ENCODE measurements around the gene IER5L. TPM values are rescaled to one million over a fixed set of nuclear protein-coding genes. Genes with fewer than 3 reads are reported as not detected.

IER5L gene
- total RNA-seq, 1 donor from 2014 or later: 16.7 TPM

DNA sequence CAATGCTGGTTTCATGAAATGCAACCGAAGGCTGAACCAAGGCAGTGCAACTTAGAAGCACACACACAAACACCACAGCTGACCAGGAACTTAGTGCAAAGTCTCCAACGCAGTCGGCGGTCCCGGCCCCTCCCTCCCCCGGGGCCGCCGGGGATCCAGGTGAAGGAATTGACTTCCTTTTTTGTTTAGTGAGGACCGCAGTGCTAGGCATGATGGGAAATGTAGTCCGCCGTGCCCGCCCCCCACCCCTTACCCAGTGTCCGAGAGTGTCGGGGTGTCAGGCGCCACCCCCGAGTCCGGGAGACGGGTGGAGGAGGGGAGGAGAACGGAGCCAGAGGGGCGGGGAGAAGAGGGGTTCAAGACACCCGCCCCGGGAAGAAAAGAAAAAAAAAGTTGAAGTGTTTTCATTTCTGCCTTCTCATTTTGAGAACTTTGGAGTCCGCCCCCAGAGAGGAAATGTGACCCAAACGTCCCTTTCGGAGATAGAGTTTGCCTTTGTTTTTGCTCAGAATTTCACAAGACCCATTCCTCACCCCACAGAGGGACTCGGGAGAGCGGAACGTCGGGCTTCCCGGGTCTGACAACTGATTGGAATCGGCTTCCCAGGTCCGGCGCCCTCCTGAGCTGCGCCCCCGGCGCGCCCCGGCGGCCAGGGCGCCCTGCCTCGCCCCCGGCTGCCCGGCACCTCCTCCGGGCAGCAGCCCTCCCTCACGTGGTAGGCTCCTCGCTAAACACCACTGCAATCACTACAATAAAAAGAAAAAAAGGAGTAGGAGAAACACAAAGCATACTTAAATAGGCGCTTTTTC lies 2.0 kb downstream of the IER5L start:
- H3K9ac ChIP-seq (ENCODE audit: low read depth in 1 of 3, low read length in 3 of 3): peak overlapping the region; percentile 70 to 86 (median 81)
- H3K9me3 ChIP-seq (ENCODE audit: control insufficient read depth in 3 of 3, low read length in 3 of 3): no peaks in the 10 kb centered on the region
- H3K27ac ChIP-seq (ENCODE audit: low read depth, low read length): peak overlapping the region; percentile 93
- H3K4me1 ChIP-seq (ENCODE audit: control insufficient read depth in 3 of 3, insufficient read depth in 3 of 3, low read length in 3 of 3): peaks cover 22 to 51% (median 28%) of the 10 kb centered on the region in 3 donors
- H3K4me3 ChIP-seq (ENCODE audit: low read length in 3 of 3): peak overlapping the region; percentile 68 to 78 (median 77)
- no peaks in the 10 kb centered on the region for H3K36me3 ChIP-seq (ENCODE audit: control insufficient read depth in 3 of 3, insufficient read depth in 3 of 3, low read length in 3 of 3)
- H3K27me3 ChIP-seq (ENCODE audit: control insufficient read depth in 3 of 3, insufficient read depth in 3 of 3, low read length in 3 of 3): peaks cover 0 to 8% (median 3%) of the 10 kb centered on the region in 3 donors

DNA sequence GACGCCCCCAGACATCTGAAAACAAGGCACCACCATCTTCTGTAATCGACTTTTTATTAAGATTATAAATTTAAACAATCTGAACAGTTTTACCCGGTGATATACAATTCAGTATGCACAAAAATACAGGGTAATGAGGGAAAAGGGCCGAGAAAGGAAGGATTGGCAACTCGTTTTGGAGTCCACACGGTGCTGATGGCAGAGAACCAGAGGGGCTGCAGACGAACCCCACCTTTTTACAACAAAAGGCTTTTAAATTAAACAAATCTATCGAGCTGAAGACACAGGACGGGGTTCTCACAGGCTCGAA lies 2.6 kb downstream of the IER5L start:
- Histone ChIP-seq H3K27ac (ENCODE audit: low read depth, low read length) (peak overlapping the region; percentile 93), H3K9ac (ENCODE audit: low read depth in 1 of 3, low read length in 3 of 3) (peak overlapping the region; percentile 70 to 86 (median 81)), H3K4me3 (ENCODE audit: low read length in 3 of 3) (peak overlapping the region; percentile 68 to 78 (median 77)), H3K9me3 (ENCODE audit: control insufficient read depth in 3 of 3, low read length in 3 of 3) (no peaks in the 10 kb centered on the region), H3K4me1 (ENCODE audit: control insufficient read depth in 3 of 3, insufficient read depth in 3 of 3, low read length in 3 of 3) (peaks cover 22 to 51% (median 28%) of the 10 kb centered on the region in 3 donors), H3K36me3 (ENCODE audit: control insufficient read depth in 3 of 3, insufficient read depth in 3 of 3, low read length in 3 of 3) (no peaks in the 10 kb centered on the region), H3K27me3 (ENCODE audit: control insufficient read depth in 3 of 3, insufficient read depth in 3 of 3, low read length in 3 of 3) (peaks cover 0 to 8% (median 3%) of the 10 kb centered on the region in 3 donors)

DNA sequence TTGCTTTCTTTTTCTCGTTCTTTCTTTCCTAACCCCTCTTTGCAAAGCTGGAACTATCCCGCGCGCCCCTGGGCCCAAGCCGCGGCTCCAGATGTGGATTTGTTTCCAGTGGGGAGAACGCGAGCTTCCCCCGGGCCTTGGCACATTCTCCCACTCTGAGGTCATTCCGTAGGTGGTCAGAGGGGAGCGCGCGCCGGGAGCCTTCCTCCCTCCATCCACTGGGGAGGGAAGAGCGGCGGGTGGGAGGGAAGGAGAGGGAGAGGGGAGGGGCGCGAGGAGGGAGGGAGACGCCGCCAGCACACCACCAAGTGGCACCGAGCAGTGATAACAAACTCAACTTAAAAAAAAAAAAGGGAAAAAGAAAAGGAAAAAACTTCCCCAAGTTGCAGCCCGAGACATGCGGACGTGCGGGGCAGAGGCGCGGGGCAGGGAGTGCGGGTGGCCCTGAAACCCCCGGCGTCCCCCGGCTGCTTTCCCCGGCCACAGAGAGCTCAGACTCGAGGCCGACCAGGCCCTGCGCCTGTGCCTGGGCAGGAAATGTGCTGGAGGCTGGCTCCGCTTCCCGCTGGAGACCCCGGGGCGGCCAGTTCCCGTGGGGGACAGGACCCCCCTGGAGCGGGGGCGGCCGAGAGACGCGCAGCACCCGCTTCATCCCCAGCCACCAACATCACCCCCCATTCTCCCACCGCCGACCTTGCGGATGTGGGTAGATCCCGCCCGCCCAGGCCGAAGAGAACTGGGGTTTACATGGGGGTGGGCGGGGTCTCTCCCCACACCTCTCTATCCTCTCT lies 3.1 kb downstream of the IER5L start:
- H3K27ac ChIP-seq (ENCODE audit: low read depth, low read length): peak overlapping the region; percentile 93
- no peaks in the 10 kb centered on the region for H3K9me3 ChIP-seq (ENCODE audit: control insufficient read depth in 3 of 3, low read length in 3 of 3)
- H3K4me1 ChIP-seq (ENCODE audit: control insufficient read depth in 3 of 3, insufficient read depth in 3 of 3, low read length in 3 of 3): peaks cover 25 to 51% (median 28%) of the 10 kb centered on the region in 3 donors
- peaks cover 0 to 8% (median 3%) of the 10 kb centered on the region in 3 donors for H3K27me3 ChIP-seq (ENCODE audit: control insufficient read depth in 3 of 3, insufficient read depth in 3 of 3, low read length in 3 of 3)
- H3K4me3 ChIP-seq (ENCODE audit: low read length in 3 of 3): peak overlapping the region; percentile 77 to 81 (median 79)
- H3K9ac ChIP-seq (ENCODE audit: low read depth in 1 of 3, low read length in 3 of 3): peak overlapping the region; percentile 76 to 86 (median 81)
- no peaks in the 10 kb centered on the region for H3K36me3 ChIP-seq (ENCODE audit: control insufficient read depth in 3 of 3, insufficient read depth in 3 of 3, low read length in 3 of 3)

DNA sequence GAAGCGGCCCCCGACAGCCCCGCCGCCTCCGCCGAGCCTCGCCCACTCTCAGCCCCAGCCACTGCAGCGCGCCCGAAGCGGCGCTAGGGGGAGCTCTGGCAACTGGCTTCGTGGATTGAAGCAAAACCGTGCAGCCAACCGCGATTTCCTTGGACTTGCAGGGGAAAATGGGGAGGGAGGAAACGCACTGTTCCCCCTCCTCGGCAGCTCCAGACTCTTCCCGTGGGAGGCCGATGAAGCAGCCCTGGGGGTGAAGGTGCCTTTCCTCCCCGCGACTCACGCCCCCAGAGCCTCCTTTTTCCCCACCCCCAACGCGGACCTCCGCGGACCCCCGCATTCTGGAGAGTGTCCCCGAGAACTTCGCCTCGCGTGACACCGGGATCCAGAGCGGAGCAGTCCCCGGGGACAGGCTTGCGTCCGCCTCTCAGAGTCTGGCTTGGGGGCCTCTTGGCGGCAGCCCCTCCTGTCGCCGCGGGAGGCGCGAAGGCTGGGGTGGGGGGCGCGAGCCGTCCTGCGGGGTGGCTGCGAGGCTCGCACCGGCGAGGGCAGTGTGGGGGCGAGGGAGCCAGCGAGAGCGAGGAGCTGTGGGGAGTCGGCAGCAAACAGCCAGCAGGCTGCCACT lies 3.8 kb downstream of the IER5L start:
- H3K27me3 ChIP-seq (ENCODE audit: control insufficient read depth in 3 of 3, insufficient read depth in 3 of 3, low read length in 3 of 3): peaks cover 0 to 8% (median 2%) of the 10 kb centered on the region in 3 donors
- peak overlapping the region; percentile 93 for H3K27ac ChIP-seq (ENCODE audit: low read depth, low read length)
- H3K4me1 ChIP-seq (ENCODE audit: control insufficient read depth in 3 of 3, insufficient read depth in 3 of 3, low read length in 3 of 3): peaks cover 25 to 51% (median 28%) of the 10 kb centered on the region in 3 donors
- peak overlapping the region; percentile 76 to 86 (median 80) for H3K9ac ChIP-seq (ENCODE audit: low read depth in 1 of 3, low read length in 3 of 3)
- H3K4me3 ChIP-seq (ENCODE audit: low read length in 3 of 3): peak overlapping the region; percentile 77 to 81 (median 79)
- H3K9me3 ChIP-seq (ENCODE audit: control insufficient read depth in 3 of 3, low read length in 3 of 3): no peaks in the 10 kb centered on the region
- H3K36me3 ChIP-seq (ENCODE audit: control insufficient read depth in 3 of 3, insufficient read depth in 3 of 3, low read length in 3 of 3): no peaks in the 10 kb centered on the region

DNA sequence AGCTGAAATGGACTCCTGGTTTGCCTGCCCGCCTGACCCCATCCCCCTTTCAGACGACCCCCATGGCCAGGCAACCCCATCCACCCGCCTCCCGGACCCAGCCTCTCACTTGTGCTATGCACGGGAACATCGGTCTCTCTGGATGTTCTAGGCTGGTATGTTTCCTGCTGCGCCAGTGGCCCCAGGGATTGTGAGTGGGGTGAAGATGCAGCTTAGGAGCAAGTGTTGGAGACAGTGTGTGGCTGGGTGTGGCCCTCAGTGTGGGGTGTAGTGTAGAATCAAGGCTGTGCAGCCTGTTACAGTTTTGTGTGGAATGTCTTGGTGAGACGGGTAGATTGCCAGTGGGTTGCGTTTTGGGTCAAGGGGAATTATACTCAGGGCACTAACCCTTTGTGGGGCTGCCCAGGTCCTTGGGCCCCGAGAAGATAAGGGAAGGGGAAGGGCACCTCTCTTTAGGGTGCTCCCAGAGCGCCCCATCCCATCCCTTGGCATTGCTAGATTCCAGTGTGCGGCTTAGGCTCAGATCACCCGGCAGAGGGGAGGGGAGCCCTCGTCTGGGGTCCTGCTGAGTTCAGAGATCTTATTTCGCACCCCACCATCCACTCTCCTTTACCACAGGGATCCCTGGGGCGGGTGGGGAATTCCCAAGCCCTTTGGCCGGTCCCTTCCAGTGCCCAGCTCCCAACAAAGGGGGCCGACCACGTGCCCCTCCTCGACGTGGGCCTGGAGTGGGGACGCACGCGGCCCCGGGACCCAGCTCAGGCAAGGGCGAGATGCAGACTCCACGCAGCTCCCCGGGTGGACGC lies 4.6 kb downstream of the IER5L start:
- H3K27me3 ChIP-seq (ENCODE audit: control insufficient read depth in 3 of 3, insufficient read depth in 3 of 3, low read length in 3 of 3): peaks cover 0 to 8% (median 0%) of the 10 kb centered on the region in 3 donors
- no peaks in the 10 kb centered on the region for H3K36me3 ChIP-seq (ENCODE audit: control insufficient read depth in 3 of 3, insufficient read depth in 3 of 3, low read length in 3 of 3)
- H3K9me3 ChIP-seq (ENCODE audit: control insufficient read depth in 3 of 3, low read length in 3 of 3): no peaks in the 10 kb centered on the region
- peaks cover 20 to 47% (median 25%) of the 10 kb centered on the region in 3 donors for H3K4me1 ChIP-seq (ENCODE audit: control insufficient read depth in 3 of 3, insufficient read depth in 3 of 3, low read length in 3 of 3)
- peak overlapping the region; percentile 93 for H3K27ac ChIP-seq (ENCODE audit: low read depth, low read length)
- peak overlapping the region; percentile 77 to 81 (median 79) for H3K4me3 ChIP-seq (ENCODE audit: low read length in 3 of 3)
- H3K9ac ChIP-seq (ENCODE audit: low read depth in 1 of 3, low read length in 3 of 3): peak overlapping the region in 2 of 3 donors; percentile 80 to 86

DNA sequence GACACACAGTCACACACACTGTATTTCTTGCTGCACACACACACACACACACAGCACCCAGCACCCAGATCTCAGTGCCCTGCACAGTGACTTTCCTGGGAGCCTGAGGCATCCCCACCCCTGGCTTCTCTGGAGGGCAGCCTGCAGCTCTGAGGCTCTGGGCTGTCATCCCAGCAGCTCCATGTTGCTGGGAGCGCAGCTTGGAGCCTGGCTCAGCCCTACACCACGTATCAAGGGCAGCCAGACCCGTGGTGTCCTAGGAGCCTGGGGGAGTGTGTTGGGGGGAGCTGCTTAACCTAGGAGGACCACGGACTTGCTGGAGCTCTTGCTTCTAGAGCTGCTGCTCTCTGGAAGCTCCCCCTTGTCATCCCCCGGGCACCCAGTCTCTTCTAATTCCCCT lies 5.2 kb downstream of the IER5L start:
- peak overlapping the region in 2 of 3 donors; percentile 22 to 80 for H3K9ac ChIP-seq (ENCODE audit: low read depth in 1 of 3, low read length in 3 of 3)
- H3K9me3 ChIP-seq (ENCODE audit: control insufficient read depth in 3 of 3, low read length in 3 of 3): no peaks in the 10 kb centered on the region
- peaks cover 21 to 47% (median 26%) of the 10 kb centered on the region in 3 donors for H3K4me1 ChIP-seq (ENCODE audit: control insufficient read depth in 3 of 3, insufficient read depth in 3 of 3, low read length in 3 of 3)
- no peak overlapping the region for H3K4me3 ChIP-seq (ENCODE audit: low read length in 3 of 3)
- H3K27ac ChIP-seq (ENCODE audit: low read depth, low read length): peak overlapping the region; percentile 93
- peaks cover 0 to 8% (median 0%) of the 10 kb centered on the region in 3 donors for H3K27me3 ChIP-seq (ENCODE audit: control insufficient read depth in 3 of 3, insufficient read depth in 3 of 3, low read length in 3 of 3)
- no peaks in the 10 kb centered on the region for H3K36me3 ChIP-seq (ENCODE audit: control insufficient read depth in 3 of 3, insufficient read depth in 3 of 3, low read length in 3 of 3)

DNA sequence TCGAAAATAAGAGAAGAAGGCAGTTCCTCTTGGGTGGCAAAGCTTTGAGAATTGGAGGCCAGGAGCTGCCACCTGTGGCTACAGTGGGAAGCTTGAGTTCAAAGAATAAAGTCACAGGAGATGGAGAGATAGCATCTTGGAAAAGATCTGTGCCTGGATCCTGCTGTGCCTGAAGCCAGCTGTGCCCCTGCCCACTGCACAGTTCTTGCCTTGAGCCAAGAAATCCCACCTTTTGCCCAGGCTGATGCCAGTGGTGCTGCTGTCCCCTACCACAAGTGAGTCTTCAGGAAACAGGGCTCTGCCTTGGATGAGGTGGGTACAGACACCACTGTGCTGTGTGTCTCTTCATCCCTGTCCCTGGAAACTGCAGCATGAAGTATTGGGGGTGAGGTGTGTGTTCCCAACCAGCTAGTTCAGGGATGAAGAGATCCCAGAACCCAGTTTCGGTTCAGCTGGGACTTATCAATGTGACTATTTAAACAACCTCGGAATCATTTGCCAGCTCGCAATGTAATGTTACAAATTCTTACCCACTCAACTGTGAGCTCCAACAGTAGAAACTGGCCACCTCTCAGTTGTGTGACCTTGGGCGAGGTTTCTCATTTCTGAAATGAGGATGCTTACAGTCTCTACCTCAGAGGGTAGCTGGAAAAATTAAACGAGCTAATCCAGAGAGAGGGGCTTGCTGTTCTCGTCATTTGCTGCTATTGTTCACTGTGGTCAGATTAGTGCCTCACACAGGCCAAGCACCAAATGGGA lies 5.9 kb downstream of the IER5L start:
- Histone ChIP-seq H3K9me3 (ENCODE audit: control insufficient read depth in 3 of 3, low read length in 3 of 3) (no peaks in the 10 kb centered on the region), H3K9ac (ENCODE audit: low read depth in 1 of 3, low read length in 3 of 3) (peak overlapping the region in 1 of 3 donors; percentile 16), H3K27me3 (ENCODE audit: control insufficient read depth in 3 of 3, insufficient read depth in 3 of 3, low read length in 3 of 3) (peaks cover 0 to 8% (median 0%) of the 10 kb centered on the region in 3 donors), H3K4me3 (ENCODE audit: low read length in 3 of 3) (no peak overlapping the region), H3K27ac (ENCODE audit: low read depth, low read length) (no peak overlapping the region), H3K36me3 (ENCODE audit: control insufficient read depth in 3 of 3, insufficient read depth in 3 of 3, low read length in 3 of 3) (no peaks in the 10 kb centered on the region), H3K4me1 (ENCODE audit: control insufficient read depth in 3 of 3, insufficient read depth in 3 of 3, low read length in 3 of 3) (peaks cover 28 to 48% (median 30%) of the 10 kb centered on the region in 3 donors)

DNA sequence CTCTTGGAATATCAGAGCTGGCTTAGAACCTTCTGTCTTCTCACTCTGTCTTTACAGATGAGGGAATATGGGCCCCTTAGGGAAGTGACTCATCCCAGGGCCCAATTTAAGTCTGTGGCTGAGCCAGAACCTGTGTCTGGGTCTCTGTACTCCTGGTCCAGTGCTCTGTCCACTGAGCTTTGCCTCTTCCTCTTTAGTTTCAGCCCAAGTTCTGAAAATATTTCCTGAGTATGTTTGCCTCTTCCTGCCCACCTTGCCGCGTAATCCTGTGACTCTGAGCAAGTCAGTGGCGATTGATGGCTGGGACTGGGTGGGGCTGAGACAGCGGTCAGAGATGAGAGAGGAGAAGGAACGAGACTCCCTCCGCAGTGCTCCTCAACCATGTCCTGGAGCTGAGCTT lies 7.8 kb downstream of the IER5L start:
- Histone ChIP-seq H3K4me3 (ENCODE audit: low read length in 3 of 3) (no peak overlapping the region), H3K36me3 (ENCODE audit: control insufficient read depth in 3 of 3, insufficient read depth in 3 of 3, low read length in 3 of 3) (no peaks in the 10 kb centered on the region), H3K27ac (ENCODE audit: low read depth, low read length) (no peak overlapping the region), H3K9me3 (ENCODE audit: control insufficient read depth in 3 of 3, low read length in 3 of 3) (no peaks in the 10 kb centered on the region), H3K9ac (ENCODE audit: low read depth in 1 of 3, low read length in 3 of 3) (no peak overlapping the region), H3K27me3 (ENCODE audit: control insufficient read depth in 3 of 3, insufficient read depth in 3 of 3, low read length in 3 of 3) (peaks cover 0 to 8% (median 0%) of the 10 kb centered on the region in 3 donors), H3K4me1 (ENCODE audit: control insufficient read depth in 3 of 3, insufficient read depth in 3 of 3, low read length in 3 of 3) (peaks cover 29 to 42% (median 29%) of the 10 kb centered on the region in 3 donors)
